Measurements from ENCODE around the gene ACVR1B. TPM values are rescaled to one million over a fixed set of nuclear protein-coding genes. Genes with fewer than 3 reads are reported as not detected.

The ACVR1B gene
- total RNA-seq, 2 experiments from 2014 or later: 5.5 to 5.7 TPM

DNA sequence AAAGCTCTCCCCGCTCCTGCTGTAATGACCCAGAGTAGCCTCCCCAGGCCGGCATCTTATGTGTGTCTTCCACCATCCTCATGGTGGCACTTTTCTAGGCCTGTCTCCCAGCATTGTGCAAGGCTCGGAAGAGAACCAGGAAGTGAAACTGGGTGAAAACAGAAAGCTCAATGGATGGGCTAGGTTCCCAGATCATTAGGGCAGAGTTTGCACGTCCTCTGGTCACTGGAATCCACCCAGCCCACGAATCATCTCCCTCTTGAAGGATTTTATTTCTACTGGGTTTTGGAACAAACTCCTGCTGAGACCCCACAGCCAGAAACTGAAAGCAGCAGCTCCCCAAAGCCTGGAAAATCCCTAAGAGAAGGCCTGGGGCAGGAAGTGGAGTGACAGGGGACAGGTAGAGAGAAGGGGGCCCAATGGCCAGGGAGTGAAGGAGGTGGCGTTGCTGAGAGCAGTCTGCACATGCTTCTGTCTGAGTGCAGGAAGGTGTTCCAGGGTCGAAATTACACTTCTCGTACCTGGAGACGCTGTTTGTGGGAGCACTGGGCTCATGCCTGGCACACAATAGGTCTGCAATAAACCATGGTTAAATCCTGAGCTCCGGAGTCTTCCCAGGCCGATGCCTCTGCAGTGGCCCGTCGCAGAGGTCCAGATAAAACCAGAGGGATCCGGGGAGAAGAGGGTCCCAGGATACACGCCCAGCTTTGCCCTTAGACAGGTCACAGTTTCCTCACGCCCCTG is 28.6 kb upstream of the ACVR1B start:
- ChIA-PET POLR2A (no interaction called here), CTCF (interaction anchor here (0.6 to 2.5 kb wide), 6 partner anchors 11 to 102 kb away, joined by 3 to 8 read pairs (median 7); partner anchors contain the start of gene ACVRL1)

DNA sequence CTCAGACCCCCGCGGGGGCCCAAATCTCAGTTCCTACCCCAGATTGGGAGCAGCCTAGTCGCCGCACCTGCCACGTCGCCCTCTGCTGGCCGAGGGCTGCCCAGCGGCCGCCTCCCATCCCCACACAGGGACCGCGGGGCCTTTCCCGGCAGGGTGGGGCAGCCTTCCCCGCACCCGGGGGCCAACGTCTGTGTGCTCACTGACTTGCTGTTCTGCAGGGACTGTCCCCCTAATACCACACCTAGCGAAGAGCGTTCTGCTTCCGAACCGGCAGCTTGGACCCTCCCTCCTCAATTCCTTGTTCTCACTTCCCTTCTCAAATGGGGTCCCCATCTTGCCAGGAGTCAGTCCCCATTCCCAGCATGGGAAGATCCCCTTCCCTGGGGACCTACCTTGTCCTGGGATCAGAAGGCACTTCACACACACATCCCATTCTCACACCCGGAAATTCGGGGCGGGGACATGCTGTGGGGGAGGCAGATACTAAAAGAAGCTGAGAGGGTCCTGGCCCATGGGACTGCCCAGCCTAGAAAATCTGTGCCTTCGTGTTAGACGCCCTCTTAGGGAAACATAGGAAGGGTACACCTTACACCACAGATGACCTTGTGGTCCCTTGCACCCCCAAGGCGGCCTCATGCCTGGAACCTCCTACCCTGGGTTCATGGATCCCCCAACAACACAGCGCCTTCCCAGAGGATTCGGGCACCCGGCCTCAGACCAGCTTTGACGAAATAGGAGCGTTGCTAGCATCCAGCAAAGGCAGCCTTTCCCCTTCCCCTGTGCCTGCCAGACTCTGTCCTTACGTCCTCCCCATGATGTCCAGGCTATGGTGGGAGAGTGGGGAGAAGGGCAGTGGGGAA is 27.8 kb upstream of the ACVR1B start:
- H3K27me3 Mint-ChIP-seq: no peaks in the 10 kb centered on the region
- peak; percentile 40 for DNase-seq
- no peaks in the 10 kb centered on the region for H3K9me3 Mint-ChIP-seq
- ChIA-PET POLR2A (no interaction called here), CTCF (interaction anchor here (0.6 to 2.1 kb wide), 4 partner anchors 10 to 102 kb away, joined by 5 to 8 read pairs (median 7); partner anchors contain the start of gene ACVRL1)
- peaks cover 6% of the 10 kb centered on the region for H3K4me1 Mint-ChIP-seq
- H3K36me3 Mint-ChIP-seq (ENCODE audit: low read depth): no peaks in the 10 kb centered on the region
- no peak overlapping the region for H3K4me3 Mint-ChIP-seq
- peak overlapping the region; percentile 50 for H3K27ac Mint-ChIP-seq

More for the DNA sequence above, 28.6 kb upstream of the ACVR1B start:
- no peak for DNase-seq
- H3K4me1 Mint-ChIP-seq: peaks cover 6% of the 10 kb centered on the region
- H3K27me3 Mint-ChIP-seq: no peaks in the 10 kb centered on the region
- no peaks in the 10 kb centered on the region for H3K9me3 Mint-ChIP-seq
- H3K36me3 Mint-ChIP-seq (ENCODE audit: low read depth): no peaks in the 10 kb centered on the region
- H3K27ac Mint-ChIP-seq: no peak overlapping the region
- no peak overlapping the region for H3K4me3 Mint-ChIP-seq

DNA sequence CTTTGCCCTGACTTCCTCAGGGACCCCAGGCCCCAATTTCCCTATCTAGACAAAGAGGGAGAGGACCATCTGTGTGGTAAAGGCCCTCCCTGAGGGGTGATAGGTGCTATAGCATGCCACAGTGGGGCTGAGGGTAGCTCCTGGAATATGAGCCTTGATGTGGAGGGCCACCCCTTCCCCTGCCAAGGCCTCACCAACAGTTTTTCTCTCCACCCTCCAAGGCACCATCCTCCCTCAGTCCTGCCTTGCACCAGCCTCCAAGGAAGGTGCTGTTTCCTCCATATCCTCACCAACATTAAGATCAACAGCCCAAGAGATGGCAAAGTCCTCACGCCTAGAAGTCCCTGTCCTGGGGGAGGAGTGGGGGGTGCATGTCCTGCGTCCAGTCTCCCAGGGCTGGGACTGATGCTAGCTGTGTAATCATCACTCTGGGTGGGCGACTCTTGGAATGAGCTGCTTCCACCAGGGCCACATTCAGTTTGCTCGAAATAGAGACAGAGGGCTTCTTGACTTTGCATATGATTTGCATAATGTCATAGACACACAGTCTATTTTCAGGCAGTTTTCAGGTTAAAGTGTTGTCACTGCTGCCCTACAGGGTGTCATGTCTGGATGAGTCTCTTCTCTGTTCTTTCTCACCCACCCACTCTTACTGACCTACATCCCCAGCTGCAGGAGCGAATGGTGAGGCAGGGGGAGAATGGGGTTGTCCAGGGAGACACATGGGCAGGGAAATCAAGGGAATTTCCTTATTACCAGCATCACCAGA is 26.8 kb upstream of the ACVR1B start:
- no peak for DNase-seq
- H3K4me3 Mint-ChIP-seq: no peak overlapping the region
- H3K27me3 Mint-ChIP-seq: no peaks in the 10 kb centered on the region
- POLR2A ChIA-PET: no interaction called here
- peaks cover 6% of the 10 kb centered on the region for H3K4me1 Mint-ChIP-seq
- H3K36me3 Mint-ChIP-seq (ENCODE audit: low read depth): no peaks in the 10 kb centered on the region
- CTCF ChIA-PET: interaction anchor here (1.5 kb wide), 1 partner anchor 11 kb away, joined by 5 read pairs; no protein-coding TSS in a partner anchor
- H3K9me3 Mint-ChIP-seq: no peaks in the 10 kb centered on the region
- no peak overlapping the region for H3K27ac Mint-ChIP-seq

DNA sequence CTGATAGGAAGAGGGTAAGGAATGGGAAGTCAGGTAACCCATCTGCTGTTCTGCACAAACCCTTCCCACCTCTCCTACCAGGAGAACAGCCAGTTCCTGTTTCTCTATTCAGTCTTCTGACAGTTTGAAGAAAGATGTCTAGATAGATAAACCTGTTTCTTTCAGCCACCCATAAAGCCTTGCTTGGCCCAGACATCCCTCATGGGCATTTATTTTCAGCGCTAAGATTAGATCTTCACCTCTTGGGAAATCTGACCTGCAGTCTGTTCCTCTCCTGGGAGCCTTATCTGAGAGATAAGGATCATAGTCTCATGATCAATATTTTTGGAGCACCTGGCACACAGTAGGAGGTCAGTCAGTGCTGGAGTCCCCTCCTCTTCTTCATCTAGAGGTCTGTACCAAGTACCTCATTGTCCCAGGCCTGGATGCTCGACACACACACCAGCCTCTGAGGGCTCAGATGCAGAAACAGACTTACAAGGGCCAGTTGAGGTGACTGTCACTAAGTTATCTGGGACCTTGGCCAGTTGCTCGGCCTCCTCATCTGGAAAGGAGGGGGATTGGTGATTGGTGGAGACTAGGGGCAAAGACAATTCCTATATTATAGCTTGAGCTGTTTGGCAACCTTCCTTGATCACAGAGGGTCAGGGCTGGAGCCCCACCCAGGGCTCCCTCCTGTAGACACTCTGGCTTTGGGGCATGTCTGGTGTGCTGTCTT is 26.0 kb upstream of the ACVR1B start:
- H3K36me3 Mint-ChIP-seq (ENCODE audit: low read depth): no peaks in the 10 kb centered on the region
- peaks cover 6% of the 10 kb centered on the region for H3K4me1 Mint-ChIP-seq
- H3K4me3 Mint-ChIP-seq: no peak overlapping the region
- H3K27me3 Mint-ChIP-seq: no peaks in the 10 kb centered on the region
- POLR2A ChIA-PET: no interaction called here
- H3K27ac Mint-ChIP-seq: no peak overlapping the region
- no peak for DNase-seq
- CTCF ChIA-PET: interaction anchor here (1.1 kb wide), 1 partner anchor 9 kb away, joined by 3 read pairs; no protein-coding TSS in a partner anchor
- H3K9me3 Mint-ChIP-seq: no peaks in the 10 kb centered on the region

DNA sequence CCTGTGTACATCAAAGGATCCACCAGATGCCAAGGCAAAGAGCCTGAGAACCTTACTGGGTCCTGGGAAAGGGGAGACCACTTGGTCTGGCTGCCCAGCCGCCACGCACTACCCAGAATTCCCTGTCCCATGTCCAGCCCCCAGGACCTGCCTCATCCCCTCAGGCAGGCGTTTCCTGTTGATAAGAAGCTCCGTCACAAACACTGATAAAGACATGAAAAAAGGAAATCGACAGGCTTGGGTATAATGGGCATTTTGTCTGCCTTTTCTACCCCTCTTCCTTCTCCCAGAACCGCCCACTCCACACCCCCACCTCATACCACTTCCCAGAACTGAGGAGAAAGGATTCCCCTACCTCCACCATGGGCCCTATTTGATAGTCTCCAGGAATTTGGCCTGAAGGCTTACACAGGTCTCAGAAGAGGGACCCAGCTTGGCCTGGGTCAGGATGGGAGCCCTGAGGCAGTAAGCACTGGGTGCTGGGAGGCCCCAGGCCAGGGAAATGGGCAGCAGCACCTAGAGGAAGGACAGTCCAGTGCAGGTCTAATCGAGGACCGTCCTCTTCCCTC is 25.4 kb upstream of the ACVR1B start:
- Mint-ChIP-seq H3K36me3 (ENCODE audit: low read depth) (no peaks in the 10 kb centered on the region), H3K27ac (no peak overlapping the region), H3K9me3 (no peaks in the 10 kb centered on the region), H3K4me1 (peaks cover 6% of the 10 kb centered on the region), H3K4me3 (no peak overlapping the region), H3K27me3 (peaks cover 3% of the 10 kb centered on the region)
- POLR2A ChIA-PET: no interaction called here
- CTCF ChIA-PET: interaction anchor here (1.1 kb wide), 1 partner anchor 9 kb away, joined by 3 read pairs; no protein-coding TSS in a partner anchor
- DNase-seq: no peak

DNA sequence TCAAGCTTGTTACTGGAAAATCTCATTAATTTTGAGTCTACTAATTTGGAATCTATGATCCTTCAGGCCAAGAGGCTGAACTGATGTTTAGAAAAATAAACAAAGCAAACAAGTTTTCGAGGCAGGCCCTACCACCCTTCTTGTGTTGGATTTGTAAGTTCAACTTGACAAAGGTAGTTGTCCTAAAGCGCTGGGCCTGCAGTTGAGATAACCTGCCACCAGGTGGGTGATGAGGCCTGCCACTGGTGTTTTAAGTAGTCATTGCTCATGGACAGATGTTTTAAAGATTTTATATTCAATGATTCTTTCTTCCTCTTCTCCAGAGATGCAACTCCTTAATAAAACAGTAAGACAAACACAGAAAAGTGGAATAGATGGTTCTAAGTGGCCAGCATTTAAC is 24.8 kb upstream of the ACVR1B start:
- Mint-ChIP-seq H3K36me3 (ENCODE audit: low read depth) (no peaks in the 10 kb centered on the region), H3K4me1 (peaks cover 6% of the 10 kb centered on the region), H3K4me3 (no peak overlapping the region), H3K27ac (no peak overlapping the region), H3K27me3 (peaks cover 3% of the 10 kb centered on the region), H3K9me3 (no peaks in the 10 kb centered on the region)
- POLR2A ChIA-PET: no interaction called here
- peak; percentile 58 for DNase-seq
- CTCF ChIA-PET: interaction anchor here (1.1 kb wide), 1 partner anchor 8 kb away, joined by 3 read pairs; no protein-coding TSS in a partner anchor

DNA sequence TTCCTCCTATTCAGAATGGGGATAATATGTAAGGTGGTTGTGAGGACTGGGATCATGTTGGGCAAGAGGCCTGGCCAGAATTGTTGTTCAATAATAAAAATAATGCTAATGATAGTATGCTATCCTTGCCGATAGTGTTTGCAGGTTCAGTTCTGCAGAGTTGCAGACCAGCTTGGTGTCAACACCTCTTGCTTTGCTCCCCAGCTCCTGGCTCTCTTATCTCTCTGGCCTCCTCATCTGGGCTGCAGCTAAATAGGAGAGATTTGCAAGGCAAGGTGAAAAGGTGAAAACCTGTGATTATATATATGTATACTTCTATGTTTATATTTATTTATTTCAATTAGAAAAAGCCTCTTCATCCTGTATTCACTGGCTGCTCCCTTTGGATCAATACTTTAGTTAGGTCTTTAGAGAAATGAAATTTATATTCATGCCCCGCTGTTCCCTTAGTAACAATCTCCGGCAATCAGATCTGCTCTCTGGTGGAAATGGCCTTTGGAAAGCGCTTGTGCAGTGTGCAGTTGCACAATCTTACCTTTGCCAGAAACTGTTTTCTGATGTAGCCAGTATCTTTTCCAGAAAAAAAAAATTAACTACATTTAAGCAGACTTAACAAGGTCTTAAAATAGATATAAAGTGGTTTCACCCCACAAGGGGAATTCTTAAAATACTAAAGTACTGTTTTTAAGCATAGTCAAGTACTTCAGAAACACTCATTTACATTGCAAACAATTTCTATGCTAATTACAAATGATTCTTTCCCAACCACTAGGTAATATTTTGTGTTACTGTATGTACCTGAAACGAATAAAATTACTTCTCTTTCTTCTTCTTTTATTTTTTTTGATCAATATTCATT is 19.1 kb upstream of the ACVR1B start:
- Mint-ChIP-seq H3K9me3 (no peaks in the 10 kb centered on the region), H3K4me3 (no peak overlapping the region), H3K27ac (no peak overlapping the region), H3K27me3 (peaks cover 13% of the 10 kb centered on the region), H3K36me3 (ENCODE audit: low read depth) (no peaks in the 10 kb centered on the region), H3K4me1 (no peaks in the 10 kb centered on the region)
- DNase-seq: no peak
- CTCF ChIA-PET: no interaction called here
- POLR2A ChIA-PET: no interaction called here

DNA sequence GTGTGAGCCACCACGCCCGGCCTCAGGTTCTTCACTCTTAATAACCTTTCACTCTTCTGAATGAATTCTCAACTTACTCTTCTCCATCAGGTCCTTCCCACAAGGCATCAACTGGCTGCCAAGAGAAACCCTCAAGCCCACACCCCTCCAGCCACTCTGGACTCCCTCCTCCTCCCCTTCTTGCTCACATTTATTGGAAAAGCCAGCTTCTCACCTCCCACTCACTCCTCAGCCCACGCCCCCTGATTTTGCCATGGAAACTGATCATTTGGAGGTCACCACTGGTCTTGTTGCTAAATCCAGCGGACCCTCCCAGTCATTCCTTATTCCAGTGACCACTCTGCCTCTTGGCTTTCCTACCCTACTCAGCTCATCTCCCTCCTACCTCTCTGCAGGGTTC is 17.4 kb upstream of the ACVR1B start:
- no peak for DNase-seq
- no peak overlapping the region for H3K4me3 Mint-ChIP-seq
- ChIA-PET POLR2A (interaction anchor here (0.5 kb wide), 1 partner anchor 1009 kb away, joined by 3 read pairs; no protein-coding TSS in a partner anchor), CTCF (interaction anchor here (1.4 kb wide), 1 partner anchor 8 kb away, joined by 3 read pairs; no protein-coding TSS in a partner anchor)
- no peaks in the 10 kb centered on the region for H3K36me3 Mint-ChIP-seq (ENCODE audit: low read depth)
- no peak overlapping the region for H3K27ac Mint-ChIP-seq
- H3K4me1 Mint-ChIP-seq: no peaks in the 10 kb centered on the region
- no peaks in the 10 kb centered on the region for H3K9me3 Mint-ChIP-seq
- H3K27me3 Mint-ChIP-seq: peaks cover 14% of the 10 kb centered on the region

DNA sequence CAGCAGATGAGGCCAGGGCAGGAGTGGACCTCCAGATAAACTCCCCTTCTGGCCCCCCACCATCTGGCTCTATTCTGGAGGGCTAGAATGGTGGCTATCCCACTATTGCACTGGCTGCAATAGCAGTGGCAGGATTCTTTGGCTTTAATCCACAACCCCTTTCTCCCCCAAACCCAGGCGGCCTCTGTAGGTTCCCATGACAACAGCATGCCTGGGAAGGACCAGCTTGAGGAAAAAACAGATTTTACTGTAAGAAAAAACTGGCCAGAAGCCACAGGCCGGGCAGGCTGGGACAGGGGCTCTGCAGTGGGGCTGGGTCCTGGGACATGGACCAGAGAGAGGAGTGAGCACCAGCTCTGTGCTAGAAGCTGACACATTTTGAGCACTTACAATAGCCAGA is 13.6 kb upstream of the ACVR1B start:
- POLR2A ChIA-PET: no interaction called here
- peaks cover 4% of the 10 kb centered on the region for H3K4me1 Mint-ChIP-seq
- H3K9me3 Mint-ChIP-seq: no peaks in the 10 kb centered on the region
- H3K36me3 Mint-ChIP-seq (ENCODE audit: low read depth): no peaks in the 10 kb centered on the region
- no peak overlapping the region for H3K4me3 Mint-ChIP-seq
- H3K27me3 Mint-ChIP-seq: peaks cover 9% of the 10 kb centered on the region
- DNase-seq: no peak
- no peak overlapping the region for H3K27ac Mint-ChIP-seq
- CTCF ChIA-PET: no interaction called here

DNA sequence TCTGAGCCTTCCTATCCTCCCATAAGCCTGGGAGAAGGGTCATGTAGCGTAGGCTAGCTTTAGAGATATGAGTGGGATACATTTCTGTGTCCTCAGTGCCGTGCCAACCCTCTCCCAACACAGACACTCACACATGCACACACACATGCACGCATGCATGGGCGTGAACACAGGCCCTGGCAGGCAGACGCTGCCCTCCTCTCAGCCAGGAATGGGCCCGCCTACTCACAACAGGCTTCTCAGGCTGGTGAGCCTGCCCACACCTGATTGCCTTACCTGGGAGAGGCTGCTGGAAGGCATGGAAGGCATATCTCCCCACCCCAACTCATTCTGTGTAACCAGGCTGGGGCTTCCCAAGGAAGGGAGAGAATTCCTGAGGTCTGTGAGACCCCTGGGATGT is 12.8 kb upstream of the ACVR1B start:
- H3K36me3 Mint-ChIP-seq (ENCODE audit: low read depth): no peaks in the 10 kb centered on the region
- no peak overlapping the region for H3K27ac Mint-ChIP-seq
- H3K4me1 Mint-ChIP-seq: peaks cover 4% of the 10 kb centered on the region
- H3K27me3 Mint-ChIP-seq: peaks cover 12% of the 10 kb centered on the region
- ChIA-PET CTCF (interaction anchor here (1.4 kb wide), 1 partner anchor 8 kb away, joined by 3 read pairs; no protein-coding TSS in a partner anchor), POLR2A (no interaction called here)
- H3K9me3 Mint-ChIP-seq: no peaks in the 10 kb centered on the region
- DNase-seq: no peak
- no peak overlapping the region for H3K4me3 Mint-ChIP-seq

DNA sequence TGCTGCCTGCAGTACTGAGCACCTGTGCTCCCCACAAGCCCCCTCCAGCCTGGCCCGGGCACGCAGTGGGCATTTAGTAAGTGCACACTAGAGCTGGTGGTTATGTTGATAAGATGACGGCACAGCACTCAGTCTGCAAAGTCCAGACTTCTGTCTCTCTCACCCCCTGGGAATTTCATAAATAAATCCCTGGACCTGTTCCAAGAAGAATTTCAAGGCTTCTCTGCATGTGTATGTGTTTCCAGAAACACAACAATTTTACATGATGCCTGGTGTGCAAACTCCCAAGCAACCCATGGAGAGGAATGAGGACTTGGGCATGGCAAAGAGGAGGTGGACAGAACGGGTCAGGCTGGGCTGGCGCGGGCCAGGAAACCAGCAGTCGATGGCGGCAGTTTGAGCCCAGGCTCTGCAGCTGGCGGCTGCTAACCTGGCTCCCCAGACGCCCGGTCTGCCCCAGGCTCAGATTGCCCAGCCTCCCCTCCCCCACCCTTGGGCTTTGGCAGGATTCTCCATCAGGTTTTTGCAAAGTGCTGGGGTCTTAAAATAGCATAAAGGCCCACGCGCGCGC is 10.4 kb upstream of the ACVR1B start:
- DNase-seq: no peak
- H3K36me3 Mint-ChIP-seq (ENCODE audit: low read depth): no peaks in the 10 kb centered on the region
- H3K4me1 Mint-ChIP-seq: peaks cover 4% of the 10 kb centered on the region
- no peak overlapping the region for H3K4me3 Mint-ChIP-seq
- CTCF ChIA-PET: no interaction called here
- POLR2A ChIA-PET: no interaction called here
- H3K27ac Mint-ChIP-seq: no peak overlapping the region
- H3K27me3 Mint-ChIP-seq: peaks cover 13% of the 10 kb centered on the region
- H3K9me3 Mint-ChIP-seq: peaks cover 13% of the 10 kb centered on the region

Data from activated CD4-positive, alpha-beta T cell treated with anti-CD3 and anti-CD28 coated beads, Interleukin-2, amount 10 ng/mL, durations not matched to agents 7 days and 5 days (primary cell).